GM18909 (cell line): Measurements from ENCODE around the gene PCDHB8.
"Not testable (repeated sequence)": the region's sequence is repeated elsewhere in the genome, so short reads cannot be mapped to it uniquely, and the experiment has no call there.

Experiments
- ATAC-seq: cut with Tn5 transposase; IDR thresholded peaks from one replicate; pipeline ENCODE4 v1.9.1; 2021; ENCODE audit warnings: mild to moderate bottlenecking; ENCODE audit not compliant: unreplicated experiment, poor library complexity

PCDHB8 gene

GRCh38 chr5:141223112-141223783 is 45.7 kb downstream of the PCDHB8 start, which contains the start of gene PCDHB14:
Gene PCDHB14, plus strand, starts transcription at chr5:141223343. Its CDS starts 163 bp downstream, at chr5:141223506.
- no peak for ATAC-seq

DNA sequence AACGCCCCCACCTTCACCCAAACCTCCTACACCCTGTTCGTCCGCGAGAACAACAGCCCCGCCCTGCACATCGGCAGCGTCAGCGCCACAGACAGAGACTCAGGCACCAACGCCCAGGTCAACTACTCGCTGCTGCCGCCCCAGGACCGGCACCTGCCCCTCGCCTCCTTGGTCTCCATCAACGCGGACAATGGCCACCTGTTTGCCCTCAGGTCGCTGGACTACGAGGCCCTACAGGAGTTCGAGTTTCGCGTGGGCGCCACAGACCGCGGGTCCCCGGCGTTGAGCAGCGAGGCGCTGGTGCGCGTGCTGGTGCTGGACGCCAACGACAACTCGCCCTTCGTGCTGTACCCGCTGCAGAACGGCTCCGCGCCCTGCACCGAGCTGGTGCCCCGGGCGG is 47.3 kb downstream of the PCDHB8 start:
- not testable (repeated sequence) for ATAC-seq

- ATAC-seq: not testable (repeated sequence)
Measured at GRCh38 chr5:141225421-141225820, 47.8 kb downstream of the PCDHB8 start.
